ENCODE measurements around the gene PLA2G2A. TPM values are rescaled to one million over a fixed set of nuclear protein-coding genes. Genes with fewer than 3 reads are reported as not detected.

PLA2G2A gene, protein sequence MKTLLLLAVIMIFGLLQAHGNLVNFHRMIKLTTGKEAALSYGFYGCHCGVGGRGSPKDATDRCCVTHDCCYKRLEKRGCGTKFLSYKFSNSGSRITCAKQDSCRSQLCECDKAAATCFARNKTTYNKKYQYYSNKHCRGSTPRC
- not detected in 5 replicates for total RNA-seq (2022; extraction: Qiagen RNA extraction)

GRCh38 chr1:19979494-19979977, at the start of gene PLA2G2A:
TSS of gene PLA2G2A (minus strand) at chr1:19979618. CDS start at chr1:19978773, 845 bp downstream.

Other genes starting within 250 kb of the PLA2G2A start
- gene TMCO4, start 179.7 kb downstream of the PLA2G2A start, total RNA-seq (2022; extraction: Qiagen RNA extraction), result 5.0 to 7.4 TPM (median 6.3 TPM) in 5 replicates
- not detected in 5 replicates for gene RNF186, start 164.3 kb downstream of the PLA2G2A start, total RNA-seq (2022; extraction: Qiagen RNA extraction)
- gene OTUD3, start 97.2 kb downstream of the PLA2G2A start, total RNA-seq (2022; extraction: Qiagen RNA extraction), result 2.5 to 2.8 TPM (median 2.6 TPM) in 5 replicates
- gene PLA2G2E, start 56.0 kb downstream of the PLA2G2A start, total RNA-seq (2022; extraction: Qiagen RNA extraction), result not detected in 5 replicates
- not detected in 5 replicates for gene PLA2G5, start 90.6 kb upstream of the PLA2G2A start, total RNA-seq (2022; extraction: Qiagen RNA extraction)
- gene PLA2G2D, start 139.9 kb upstream of the PLA2G2A start, total RNA-seq (2022; extraction: Qiagen RNA extraction), result 0.02 TPM in 1 of 5 replicates, not detected in the others
- not detected in 5 replicates for gene PLA2G2F, start 159.7 kb upstream of the PLA2G2A start, total RNA-seq (2022; extraction: Qiagen RNA extraction)
- gene UBXN10, start 206.5 kb upstream of the PLA2G2A start, total RNA-seq (2022; extraction: Qiagen RNA extraction), result 0.01 TPM in 1 of 5 replicates, not detected in the others
- not detected in 5 replicates for gene PLA2G2C, start 206.9 kb upstream of the PLA2G2A start, total RNA-seq (2022; extraction: Qiagen RNA extraction)